Measurements from ENCODE around the gene ECT2.

Gene ECT2

GRCh38 chr3:172739462-172739861, 11.1 kb upstream of the ECT2 start:
- no peak for TF ChIP-seq ZNF70 (CRISPR knock-in tag; IDR thresholded peaks at IDR 0.05)
- no peak for ATAC-seq

GRCh38 chr3:172746475-172746874, 4.1 kb upstream of the ECT2 start:
- no peak for ATAC-seq
- TF ChIP-seq RARB (CRISPR knock-in tag; IDR thresholded peaks at IDR 0.05) (no peak), ZFP30 (CRISPR knock-in tag; IDR thresholded peaks at IDR 0.05) (no peak), BACH2 (CRISPR knock-in tag; IDR thresholded peaks at IDR 0.05; ENCODE audit: borderline replicate concordance) (no peak), ZNF70 (CRISPR knock-in tag; IDR thresholded peaks at IDR 0.05) (no peak), TCF4 (CRISPR knock-in tag; IDR thresholded peaks at IDR 0.05; ENCODE audit: borderline replicate concordance) (no peak), CREB5 (CRISPR knock-in tag; IDR thresholded peaks at IDR 0.05; ENCODE audit: low read depth) (no peak), ZC3H10 (CRISPR knock-in tag; IDR thresholded peaks at IDR 0.05) (no peak), ZFP3 (CRISPR knock-in tag; IDR thresholded peaks at IDR 0.05) (no peak), SNAI2 (CRISPR knock-in tag; IDR thresholded peaks at IDR 0.05) (no peak), ZNF8 (CRISPR knock-in tag; IDR thresholded peaks at IDR 0.05) (no peak), POU6F1 (CRISPR knock-in tag; IDR thresholded peaks at IDR 0.05; ENCODE audit: borderline replicate concordance, low read depth) (no peak), PATZ1 (CRISPR knock-in tag; IDR thresholded peaks at IDR 0.05; ENCODE audit: borderline replicate concordance) (no peak), TSHZ2 (CRISPR knock-in tag; IDR thresholded peaks at IDR 0.05) (no peak), ESRRG (CRISPR knock-in tag; IDR thresholded peaks at IDR 0.05) (no peak), CSRNP3 (CRISPR knock-in tag; IDR thresholded peaks at IDR 0.05) (no peak), TOX (CRISPR knock-in tag; IDR thresholded peaks at IDR 0.05; ENCODE audit: borderline replicate concordance) (no peak), ARNTL (CRISPR knock-in tag; IDR thresholded peaks at IDR 0.05; ENCODE audit: borderline replicate concordance, low read depth) (no peak)

- TF ChIP-seq ZFP30 (CRISPR knock-in tag; IDR thresholded peaks at IDR 0.05) = no peak
- TF ChIP-seq PATZ1 (CRISPR knock-in tag; IDR thresholded peaks at IDR 0.05; ENCODE audit: borderline replicate concordance) = 0 out of 2 replicates have a peak, but pooled peaks have one; percentile 10
- TF ChIP-seq ZNF8 (CRISPR knock-in tag; IDR thresholded peaks at IDR 0.05) = no peak
- TF ChIP-seq ZNF565 (CRISPR knock-in tag; conservative IDR thresholded peaks at IDR 0.05; ENCODE audit: low read depth) = no peak
- TF ChIP-seq PPARA (CRISPR knock-in tag; IDR thresholded peaks at IDR 0.05; ENCODE audit: borderline replicate concordance) = no peak
- TF ChIP-seq ZC3H10 (CRISPR knock-in tag; IDR thresholded peaks at IDR 0.05) = peak; percentile 81
- no peak for TF ChIP-seq GLIS3 (CRISPR knock-in tag; IDR thresholded peaks at IDR 0.05)
- ATAC-seq = peak; percentile 53
Observed at GRCh38 chr3:172749230-172749965, 1.1 kb upstream of the ECT2 start.
